ELR (cell line): ENCODE results near the gene MGARP.

Experiments used
- DNase-seq: peaks from one replicate; pipeline ENCODE4 v3.0.0-alpha.2; 2015; ENCODE audit warnings: low read depth

The MGARP gene

GRCh38 chr4:139243448-139244365, 36.3 kb downstream of the MGARP start:
- DNase-seq: peak; percentile 93

DNA sequence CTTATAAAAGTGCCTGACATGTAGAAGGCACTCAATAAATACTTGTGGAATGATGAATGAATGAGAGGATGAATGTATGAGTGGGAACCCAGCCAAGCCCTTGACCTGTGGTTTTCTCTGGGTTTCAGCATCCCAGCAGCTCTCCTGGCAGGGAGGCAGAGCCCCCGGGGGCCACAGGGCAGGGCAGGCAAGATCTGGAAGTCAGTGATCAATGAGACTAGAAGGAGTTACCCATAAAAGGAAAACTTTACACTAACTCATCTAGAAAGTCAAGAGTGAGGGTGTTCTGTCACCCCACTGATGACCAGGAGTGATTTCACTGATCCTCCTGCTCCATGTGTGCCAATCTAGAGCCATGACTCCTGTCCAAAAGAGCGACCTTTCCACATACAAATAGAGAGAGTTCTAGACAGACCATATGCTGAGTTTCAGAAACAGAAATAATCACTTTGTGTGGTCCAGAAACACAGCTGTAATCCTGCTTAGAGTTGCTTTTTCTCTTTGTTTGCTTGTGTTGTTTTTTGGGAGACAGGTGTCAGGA, 37.4 kb downstream of the MGARP start:
- peak; percentile 81 for DNase-seq

GRCh38 chr4:139241784-139242151, 38.3 kb downstream of the MGARP start:
- no peak for DNase-seq

GRCh38 chr4:139241086-139241783, 38.8 kb downstream of the MGARP start:
- DNase-seq: no peak

DNA sequence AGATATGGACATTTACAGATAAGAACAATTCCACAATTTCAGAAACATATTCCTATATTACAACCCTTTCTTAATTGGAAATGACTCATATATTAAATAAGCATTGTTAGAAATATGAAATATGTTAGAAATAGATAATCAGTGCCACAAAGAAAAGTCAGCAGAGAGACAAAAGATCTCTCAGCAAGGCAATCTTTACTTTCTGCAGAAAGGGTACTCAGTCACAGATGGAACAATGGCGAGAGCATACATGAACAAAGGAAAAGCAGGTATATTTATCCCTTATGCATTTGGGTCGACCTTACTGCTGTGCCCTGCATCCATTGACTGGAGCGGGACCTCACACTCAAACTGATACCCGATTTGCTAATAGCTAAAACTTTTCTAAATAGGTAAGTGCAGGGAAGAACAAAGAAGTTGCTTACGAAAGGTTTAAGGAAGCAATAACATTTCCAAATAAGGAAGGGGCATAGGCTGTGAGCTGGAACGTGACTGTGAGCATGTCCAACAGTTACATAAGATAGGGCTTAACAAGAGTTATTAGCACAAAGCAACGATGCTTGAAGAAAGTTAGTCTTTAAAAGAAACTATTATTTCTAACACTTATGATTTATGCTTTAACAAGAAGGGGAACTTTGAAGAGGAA, 40.8 kb downstream of the MGARP start:
- DNase-seq: no peak

GRCh38 chr4:139234253-139234652, 45.8 kb downstream of the MGARP start:
- no peak for DNase-seq

GRCh38 chr4:139229534-139230039, 50.4 kb downstream of the MGARP start:
- DNase-seq: peak; percentile 67

DNA sequence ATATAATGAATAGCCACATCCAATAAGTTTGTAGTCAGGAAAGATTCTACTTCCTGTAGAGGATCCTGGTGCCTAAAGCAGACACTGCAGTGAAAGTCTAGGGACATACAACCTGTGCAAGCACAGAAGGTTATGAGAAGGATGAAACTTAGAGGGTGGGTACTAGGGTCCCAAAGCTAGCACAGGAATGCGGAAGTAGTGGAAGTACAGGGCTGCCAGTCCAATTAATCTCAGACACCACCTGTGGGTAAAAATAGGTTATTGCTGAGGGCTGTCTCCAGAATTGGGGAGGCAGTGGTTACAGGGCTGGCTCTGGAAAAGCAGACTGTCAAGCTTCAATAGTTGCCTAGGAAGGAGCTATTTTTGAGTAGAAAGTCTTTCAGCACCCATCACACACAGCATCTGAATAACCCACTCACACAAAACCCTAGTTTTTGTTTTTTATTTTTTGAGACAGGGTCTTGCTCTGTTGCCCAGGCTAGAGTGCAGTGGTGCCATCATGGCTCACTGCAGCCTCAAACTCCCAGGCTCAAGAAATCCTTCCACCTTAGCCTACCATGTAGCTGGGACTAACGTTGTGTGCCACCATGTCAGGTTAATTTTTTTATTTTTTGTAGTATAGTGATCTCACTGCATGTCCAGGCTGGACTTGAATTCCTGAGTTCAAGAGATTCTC, 52.2 kb downstream of the MGARP start:
- DNase-seq: peak; percentile 32

GRCh38 chr4:139223682-139224317, 56.2 kb downstream of the MGARP start:
- DNase-seq: peak; percentile 52

GRCh38 chr4:139222215-139222614, 57.8 kb downstream of the MGARP start:
- no peak for DNase-seq

- DNase-seq: no peak
These were observed 58.3 kb downstream of the MGARP start for GRCh38 chr4:139221687-139222086.

- no peak for DNase-seq
These were observed 60.5 kb downstream of the MGARP start for GRCh38 chr4:139219450-139220055.
